ENCODE measurements around the gene NCK2.
"Not testable (repeated sequence)": the region's sequence is repeated elsewhere in the genome, so short reads cannot be mapped to it uniquely, and the experiment has no call there.

Gene NCK2

DNA sequence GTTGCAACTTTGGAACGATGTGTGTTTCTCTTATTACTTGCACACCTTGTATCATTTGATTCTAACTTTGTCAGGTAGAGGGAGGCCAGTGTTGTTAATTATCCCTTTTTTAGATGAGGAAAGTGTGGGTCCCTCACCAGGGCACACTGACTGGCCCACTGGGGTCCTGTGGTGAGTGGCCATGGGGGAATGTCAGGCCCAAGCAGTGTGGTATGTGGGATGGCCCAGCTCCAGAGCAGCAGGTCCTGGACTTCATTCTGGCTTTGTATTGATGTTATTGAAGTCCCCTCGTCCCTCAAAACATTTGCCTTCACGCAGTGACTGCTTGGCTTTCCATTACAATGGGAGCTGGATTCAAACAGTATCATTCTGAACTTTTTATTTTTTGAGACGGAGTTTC lies 11.7 kb downstream of the NCK2 start:
- DNase-seq (ENCODE audit: low spot score), result no peak

DNA sequence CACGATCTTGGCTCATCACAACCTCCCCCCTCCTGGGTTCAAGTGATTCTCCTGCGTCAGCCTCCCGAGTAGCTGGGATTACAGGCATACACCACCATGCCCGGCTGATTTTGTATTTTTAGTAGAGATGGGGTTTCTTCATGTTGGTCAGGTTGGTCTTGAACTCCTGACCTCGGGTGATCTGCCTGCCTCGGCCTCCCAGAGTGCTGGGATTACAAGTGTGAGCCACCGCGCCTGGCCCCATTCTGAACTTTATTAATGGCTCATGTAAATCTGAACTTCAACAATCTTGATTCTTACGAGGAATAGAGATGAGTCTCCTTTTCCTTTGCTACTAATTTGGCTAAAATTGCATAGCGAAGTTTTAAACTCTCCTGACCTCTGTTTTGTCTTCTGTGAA lies 12.2 kb downstream of the NCK2 start:
- DNase-seq (ENCODE audit: low spot score), result not testable (repeated sequence)

DNA sequence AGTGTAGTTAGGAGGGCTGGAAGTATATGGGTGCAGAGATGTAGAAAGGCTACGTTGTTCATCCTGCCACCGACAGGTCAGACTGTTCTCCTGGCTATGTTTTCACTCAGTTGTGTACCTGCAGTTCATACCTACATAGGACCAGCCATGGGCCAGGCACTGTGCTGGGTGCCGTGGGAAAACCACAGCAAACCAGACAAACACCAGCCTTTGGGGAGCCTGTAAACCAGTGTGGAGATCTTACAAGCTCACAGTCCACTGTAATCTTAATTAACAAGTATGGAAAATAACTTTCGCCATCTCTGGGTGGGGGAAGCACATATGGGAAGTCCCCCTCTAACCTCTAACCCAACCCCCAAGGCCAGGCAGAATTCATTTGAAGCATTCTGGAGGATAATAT lies 12.7 kb downstream of the NCK2 start:
- DNase-seq (ENCODE audit: low spot score), result no peak

DNA sequence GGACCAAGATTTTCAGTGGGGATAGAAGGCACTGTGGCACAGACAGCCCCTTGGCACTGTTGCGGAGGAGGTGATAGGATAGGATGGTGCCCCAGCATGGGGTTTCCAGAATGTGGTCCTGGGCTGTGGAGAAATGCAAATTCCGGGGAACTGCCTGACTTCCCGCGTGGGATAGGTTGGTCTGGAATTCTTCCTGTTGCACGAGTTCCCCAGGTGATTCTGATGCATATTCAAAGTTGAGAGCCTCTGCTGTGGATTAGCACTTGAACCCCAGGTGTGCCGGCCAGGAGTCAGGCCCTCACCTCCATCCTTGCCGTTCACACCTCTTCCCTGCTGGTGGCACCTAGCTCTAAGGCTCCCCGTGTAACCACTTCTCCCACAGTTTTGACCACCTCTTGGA lies 15.5 kb downstream of the NCK2 start:
- no peak for DNase-seq (ENCODE audit: low spot score)

DNA sequence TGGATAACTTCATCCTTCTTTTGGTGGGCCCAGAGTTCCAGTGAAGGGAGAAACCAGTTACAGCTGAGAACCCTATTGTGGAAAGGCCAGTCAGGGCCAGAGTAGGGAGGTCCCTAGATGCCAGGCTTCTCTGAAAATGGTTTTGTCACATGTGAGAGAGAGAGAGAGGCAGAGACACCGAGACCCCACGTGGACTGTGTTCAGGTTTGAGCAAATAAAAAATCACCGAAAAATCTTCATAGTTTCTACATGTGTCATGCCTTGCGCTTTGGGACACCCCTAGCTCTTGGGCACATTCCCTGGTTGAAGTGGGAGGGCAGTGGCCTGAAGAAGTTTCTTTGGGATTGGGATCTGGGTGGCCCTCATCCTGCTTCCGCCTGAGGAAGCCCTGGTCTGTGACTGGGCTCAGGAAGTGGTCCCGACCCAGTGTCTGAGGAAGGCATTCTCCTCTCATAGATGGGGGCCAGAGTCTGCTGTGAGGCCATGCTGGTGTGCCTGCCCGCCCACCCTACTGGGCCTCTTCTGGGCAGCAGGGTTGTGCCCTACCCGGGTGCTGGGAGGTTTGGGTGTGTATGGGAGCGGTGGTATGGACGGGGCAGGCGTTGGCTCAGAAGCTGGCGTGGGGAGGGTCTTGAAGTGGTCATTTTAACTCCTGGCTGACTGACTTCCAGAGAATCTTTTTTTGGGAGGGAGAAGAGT lies 16.1 kb downstream of the NCK2 start:
- DNase-seq (ENCODE audit: low spot score), result no peak

DNA sequence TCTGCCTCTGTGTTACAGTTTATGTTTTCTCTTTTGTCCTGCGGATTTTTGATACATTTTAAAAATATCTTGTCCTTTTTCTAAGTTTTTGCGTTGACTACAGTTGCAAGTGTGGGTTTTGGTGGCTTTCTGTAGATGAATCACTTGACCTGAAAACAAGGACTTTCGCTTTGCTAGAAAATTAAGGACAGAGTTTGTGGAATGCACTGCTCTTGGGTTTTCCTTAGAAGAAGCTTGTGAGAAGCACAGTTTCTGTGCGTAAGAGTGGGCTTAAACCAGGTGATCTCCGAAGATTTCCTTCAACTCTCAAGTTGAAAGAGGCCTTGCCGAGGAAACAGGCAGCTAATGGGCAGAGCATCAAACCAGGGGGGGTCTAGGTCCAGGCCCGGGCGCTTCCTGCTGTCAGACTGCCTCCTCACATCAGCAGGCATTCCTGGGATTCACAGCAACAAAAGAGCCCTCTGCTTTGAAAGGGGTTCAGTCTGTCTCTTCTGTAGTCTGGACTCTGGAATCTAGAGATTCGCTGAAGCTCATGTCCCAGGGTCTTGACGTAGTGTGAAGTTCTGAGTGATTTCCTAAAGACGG lies 17.3 kb downstream of the NCK2 start:
- no peak for DNase-seq (ENCODE audit: low spot score)

DNA sequence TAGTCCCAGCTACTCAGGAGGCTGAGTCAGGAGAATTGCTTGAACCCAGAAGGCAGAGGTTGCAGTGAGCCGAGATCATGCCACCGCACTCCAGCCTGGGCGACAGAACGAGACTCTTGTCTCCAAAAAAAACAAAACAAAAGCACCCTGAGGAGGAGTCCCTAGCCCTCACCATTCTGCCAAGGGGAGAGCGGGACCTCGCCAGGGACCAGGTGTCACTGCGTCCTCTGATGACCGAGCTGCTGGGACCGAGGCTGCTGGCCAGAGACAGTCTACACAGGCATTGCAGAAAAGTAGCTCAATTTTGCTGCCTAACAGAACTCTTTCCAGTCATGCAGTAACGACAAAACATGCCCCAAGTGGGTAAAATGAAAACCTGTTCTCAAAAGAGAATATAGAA lies 18.4 kb downstream of the NCK2 start:
- peak; percentile 76 for DNase-seq (ENCODE audit: low spot score)

DNA sequence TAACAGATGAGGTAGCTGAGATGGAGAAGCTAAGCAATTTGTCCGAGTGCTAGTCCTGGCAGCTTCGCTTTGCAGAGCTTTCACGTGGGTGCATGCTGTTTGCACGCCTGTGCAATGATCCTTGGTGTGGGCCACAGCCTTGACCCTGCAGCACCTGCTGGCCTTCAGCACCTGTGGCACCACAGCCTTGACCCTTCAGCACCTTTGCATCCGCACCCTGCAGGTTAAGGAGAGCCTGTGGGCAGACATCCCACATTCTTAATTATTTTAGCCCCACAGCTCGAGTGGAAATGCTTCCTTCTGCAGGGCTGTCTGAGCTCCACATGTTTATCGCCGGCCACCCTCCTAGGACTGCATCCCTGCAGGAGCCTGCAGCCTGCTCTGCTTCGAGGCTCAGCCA lies 19.3 kb downstream of the NCK2 start:
- no peak for DNase-seq (ENCODE audit: low spot score)

DNA sequence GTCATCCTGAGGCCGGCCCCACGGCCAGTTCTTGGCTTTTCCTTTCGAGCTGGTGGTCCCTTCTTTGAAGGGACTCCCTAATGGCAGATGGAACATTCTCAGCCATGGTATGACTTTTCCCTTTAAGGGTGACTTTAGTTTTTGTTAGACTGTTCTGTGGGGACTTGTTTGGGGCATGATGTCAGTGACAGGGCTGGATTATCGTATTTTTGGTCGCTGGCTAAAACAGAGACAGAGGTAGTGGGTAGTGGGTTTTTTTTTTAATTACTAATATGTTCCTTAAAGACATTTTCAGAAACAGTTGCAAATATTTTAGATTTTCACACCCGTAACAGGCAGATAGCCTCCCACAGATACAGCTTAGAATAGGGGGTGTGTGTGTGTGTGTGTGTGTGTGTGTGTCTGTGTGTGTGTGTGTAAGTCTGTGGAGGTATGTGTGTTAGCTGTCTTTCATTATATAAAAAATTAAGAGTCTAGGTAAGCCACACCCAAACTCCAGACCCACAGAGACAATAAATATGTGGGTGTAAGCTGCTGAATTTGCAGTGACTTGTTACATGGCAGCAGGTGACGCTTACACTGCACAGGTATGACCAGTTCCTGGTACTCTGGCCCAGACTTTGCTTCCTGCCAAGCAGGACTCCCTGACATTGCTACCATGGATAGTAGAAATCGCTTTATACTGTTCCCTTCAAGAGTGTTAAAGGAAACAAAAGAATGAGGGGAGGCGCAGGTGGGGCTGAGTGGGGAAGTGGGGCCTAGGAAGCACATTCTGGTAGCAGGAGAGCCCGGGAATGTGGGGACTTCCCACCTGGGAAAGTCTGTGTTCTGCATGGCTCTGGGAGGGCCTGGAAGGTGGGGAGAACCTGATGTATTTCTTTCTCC lies 20.9 kb downstream of the NCK2 start:
- no peak for DNase-seq (ENCODE audit: low spot score)

DNA sequence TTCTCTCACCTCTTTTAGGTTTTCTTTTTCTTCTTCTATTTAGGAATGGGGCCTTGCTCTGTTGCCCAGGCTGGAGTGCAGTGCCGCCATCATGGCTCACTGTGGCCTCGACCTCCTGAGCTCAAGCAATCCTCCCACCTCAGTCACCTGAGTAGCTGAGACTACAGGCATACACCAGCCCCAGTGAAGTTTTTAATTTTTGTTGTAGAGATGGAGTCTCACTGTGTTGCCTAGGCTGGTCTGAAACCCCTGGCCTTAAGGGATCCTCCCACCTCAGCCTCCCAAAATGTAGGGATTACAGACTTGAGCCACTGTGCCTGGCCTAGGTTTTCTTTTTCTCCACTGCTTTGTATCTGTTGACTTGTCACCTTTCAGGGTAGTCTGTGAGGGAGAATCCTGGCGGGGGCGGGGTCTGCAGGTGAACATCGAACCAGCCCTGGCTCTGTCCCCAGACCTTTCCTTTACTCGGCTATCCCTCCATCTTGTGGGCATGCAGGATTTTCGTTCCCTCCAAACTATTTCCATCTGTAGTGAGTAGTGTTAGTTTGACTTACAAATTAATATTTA lies 21.7 kb downstream of the NCK2 start:
- DNase-seq (ENCODE audit: low spot score), result no peak

DNA sequence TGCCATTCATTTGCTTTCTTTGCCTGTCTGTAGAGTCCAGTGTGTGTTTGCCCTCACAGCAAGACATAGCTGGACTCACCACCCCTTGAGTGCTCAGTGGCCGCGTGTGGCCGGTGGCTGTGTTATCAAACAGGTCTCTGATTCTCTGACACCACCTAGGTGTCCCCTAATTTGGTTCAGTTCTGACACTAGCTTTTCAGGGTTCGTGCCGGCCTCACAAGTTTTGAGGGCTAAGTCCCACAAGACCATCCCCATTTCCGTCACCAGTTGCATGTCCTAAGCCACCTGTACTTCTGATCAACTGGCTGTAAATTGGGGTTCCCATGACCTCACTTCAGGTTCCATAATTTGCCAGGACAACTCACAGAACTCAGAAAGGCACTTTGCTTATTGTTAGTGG lies 23.5 kb downstream of the NCK2 start:
- no peak for DNase-seq (ENCODE audit: low spot score)

DNA sequence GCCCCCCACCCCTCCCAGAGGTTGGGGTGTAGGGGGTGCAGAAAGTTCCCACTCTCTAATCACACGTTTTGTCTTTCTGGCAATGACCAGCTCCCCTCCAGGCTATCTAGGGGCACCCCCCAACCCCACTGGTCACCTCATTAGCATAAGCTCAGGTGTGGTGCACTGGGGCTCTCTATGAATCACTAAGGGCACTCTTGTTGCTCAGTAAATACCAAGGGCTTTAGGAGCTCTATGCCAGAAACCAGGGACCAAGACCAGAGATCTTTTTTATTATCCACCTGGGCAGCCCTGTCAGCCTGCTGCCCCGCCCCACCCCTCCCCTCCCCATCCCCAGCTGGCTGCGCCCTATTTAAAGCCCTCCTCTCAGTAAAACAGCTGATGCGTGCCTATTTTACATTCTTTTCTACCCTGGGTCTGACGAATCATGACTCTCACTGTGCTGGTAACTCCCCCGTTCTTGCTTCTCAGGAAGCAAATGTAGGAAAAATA lies 24.3 kb downstream of the NCK2 start:
- no peak for DNase-seq (ENCODE audit: low spot score)

DNA sequence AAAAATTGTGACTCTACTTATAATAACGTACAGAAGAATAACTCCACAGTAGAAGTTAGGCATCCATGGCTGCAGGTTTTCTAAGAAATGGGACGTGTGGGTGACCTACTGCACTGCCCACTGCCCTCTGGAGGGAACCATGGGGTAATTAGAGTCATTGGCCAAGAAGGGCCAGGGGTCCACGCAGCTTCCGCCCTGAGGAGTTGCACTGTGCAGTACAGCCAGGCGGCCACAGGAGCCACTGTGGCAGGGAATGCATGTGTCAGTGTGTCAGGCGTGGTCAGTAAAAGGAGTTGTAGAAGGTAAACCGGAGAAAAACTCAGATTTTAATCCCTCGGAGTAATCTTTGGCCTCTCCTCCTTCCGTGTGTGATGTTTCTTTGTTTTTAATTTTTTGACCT lies 24.8 kb downstream of the NCK2 start:
- DNase-seq (ENCODE audit: low spot score), result no peak

DNA sequence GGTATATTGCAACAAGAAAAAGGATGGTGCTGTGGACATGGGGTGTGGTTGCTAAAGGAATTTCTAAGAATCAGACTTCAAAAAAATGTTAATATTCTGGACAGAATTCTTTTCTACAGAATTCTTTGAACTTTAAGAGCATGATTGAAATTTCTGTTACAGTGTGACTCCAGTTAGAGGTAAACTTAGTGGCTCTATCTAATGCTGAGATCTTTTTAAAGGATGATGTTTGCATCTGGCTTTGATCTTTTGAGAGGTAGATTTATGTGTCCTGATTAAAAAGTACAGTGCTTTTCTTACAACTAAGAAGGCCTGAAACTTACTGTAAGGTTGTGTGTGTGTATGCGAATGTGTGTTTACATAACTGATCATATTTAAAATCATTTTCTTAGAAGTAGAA lies 25.4 kb downstream of the NCK2 start:
- no peak for DNase-seq (ENCODE audit: low spot score)

DNA sequence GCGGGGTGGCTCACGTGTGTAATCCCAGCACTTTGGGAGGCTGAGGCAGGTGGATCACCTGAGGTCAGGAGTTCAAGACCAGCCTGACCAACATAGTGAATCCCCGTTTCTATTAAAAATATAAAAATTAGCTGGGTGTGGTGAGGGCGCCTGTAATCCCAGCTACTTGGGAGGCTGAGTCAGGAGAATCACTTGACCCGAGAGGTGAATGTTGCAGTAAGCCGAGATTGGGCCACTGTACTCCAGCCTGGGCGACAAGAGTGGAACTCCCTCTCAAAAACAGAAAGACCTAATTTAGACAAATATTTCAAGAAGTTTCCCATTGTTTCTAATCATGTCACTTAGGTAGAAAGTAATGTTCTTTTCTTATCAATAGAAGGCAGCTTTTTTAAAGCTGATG lies 26.6 kb downstream of the NCK2 start:
- DNase-seq (ENCODE audit: low spot score), result not testable (repeated sequence)

DNA sequence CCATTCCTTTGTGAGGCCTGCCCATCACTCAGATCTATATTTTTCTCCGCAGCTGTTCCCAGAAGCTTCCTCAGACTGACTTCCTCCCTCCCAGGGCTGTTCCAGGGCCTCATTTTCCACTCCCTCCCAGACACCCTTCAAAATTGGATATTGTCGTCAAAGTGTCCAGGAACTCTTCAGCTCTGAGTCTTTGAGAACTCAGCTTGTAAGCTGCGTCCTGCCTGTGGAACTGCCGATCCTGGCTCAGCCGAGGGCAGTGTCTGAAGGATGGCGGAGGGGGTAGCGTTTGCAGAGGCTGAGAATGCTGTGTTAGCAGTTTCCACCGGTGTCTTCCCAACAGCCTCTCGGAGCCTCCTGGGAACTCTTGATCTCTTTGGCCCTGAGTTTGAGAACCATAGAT lies 27.1 kb downstream of the NCK2 start:
- DNase-seq (ENCODE audit: low spot score), result no peak

DNA sequence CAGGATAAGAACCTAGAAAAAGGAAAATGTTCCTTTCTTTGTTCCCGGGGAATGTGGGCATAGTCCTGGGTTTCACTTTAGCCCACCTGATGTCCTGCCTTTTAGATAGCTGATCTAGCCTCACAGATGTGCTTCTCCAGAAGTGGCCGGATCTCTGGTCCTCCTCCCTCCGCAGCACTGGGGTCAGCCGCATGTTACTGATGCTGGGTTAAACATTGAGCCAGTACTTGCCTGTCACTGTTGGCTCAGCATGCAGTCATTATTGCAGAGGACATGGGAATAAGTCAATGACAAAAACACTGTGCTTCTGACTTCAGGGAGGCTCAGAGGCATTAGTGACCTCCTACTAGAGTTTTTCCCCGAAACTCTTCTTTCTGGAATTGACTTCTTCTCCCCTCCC lies 27.6 kb downstream of the NCK2 start:
- no peak for DNase-seq (ENCODE audit: low spot score)

DNA sequence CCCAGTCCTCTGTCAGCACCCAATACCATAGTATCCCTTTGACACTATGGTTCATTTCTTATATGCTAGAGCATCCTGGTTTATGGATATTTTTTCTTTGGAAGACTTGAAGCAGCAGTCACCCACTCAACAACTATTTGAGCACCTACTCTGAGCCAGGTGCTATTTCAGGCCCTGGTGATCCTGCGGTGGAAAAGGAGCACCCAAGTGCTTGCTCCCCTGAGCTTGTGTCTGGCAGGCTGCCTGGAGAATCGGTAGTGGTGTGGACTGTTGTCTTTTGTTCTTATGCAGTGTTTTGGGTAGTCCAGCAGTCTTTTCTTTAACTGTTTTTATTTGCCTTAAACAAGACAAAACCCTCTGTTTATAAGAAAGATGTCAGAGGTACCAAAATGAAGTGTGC lies 28.9 kb downstream of the NCK2 start:
- no peak for DNase-seq (ENCODE audit: low spot score)

DNA sequence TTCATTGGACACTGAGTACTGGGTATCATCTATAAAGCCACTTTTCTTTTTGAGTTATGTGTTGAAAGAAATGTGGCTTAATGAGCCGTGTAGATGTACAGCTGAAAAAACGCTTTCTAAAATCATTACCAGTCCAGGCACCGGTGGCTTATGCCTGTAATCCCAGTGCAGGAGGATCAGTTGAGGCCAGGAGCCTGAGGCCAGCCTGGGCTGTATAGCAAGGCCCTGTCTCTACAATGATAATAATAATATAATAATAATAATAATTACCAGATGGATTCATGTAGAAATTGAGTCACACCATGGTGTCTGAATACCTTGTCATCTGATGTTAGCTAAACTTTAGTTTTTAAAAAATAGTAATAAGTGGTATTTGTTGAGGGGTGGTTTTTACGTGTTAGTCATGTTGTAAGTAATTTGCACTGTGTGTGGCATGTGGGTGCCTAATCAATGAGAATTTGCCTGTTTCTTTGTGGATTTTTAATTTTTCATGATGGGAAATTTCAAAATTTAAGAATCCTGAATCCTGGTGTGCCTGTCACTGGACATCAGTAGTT lies 30.1 kb downstream of the NCK2 start:
- no peak for DNase-seq (ENCODE audit: low spot score)

DNA sequence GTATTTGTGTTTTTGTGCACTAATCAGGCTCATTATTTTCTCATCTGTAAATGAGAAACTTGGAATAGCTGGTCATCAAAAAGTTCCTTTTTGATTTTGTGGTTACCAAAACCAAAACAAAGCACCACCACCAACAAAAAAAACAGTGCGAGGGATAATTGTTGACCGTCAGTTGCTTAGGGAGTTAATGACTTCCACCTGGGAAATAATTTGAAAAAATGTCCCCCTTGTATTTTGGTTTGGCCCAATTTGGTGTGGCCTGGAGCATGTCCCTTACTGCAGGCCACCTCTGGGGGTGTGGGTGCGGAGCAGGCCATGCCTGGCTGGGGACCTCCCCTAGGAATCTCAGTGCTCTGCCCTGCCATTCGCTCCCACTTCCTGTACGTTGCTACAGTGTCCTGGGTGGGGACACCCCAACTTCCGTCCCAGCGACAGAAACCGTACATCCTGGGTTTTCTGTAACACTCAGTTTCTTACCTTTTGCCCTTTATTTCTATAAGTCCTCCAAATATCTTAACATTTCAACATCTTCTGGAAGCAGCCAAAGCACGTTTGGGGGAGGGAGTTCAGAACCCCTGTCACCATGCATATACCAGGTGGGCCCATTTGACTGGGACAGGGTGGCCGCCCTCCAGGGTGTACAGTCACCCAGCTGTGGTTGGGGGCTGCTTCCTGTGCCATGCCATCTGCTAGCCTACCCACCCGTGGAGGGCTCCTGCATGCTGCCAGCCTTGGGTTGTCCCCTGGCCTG lies 31.3 kb downstream of the NCK2 start:
- DNase-seq (ENCODE audit: low spot score), result no peak

DNA sequence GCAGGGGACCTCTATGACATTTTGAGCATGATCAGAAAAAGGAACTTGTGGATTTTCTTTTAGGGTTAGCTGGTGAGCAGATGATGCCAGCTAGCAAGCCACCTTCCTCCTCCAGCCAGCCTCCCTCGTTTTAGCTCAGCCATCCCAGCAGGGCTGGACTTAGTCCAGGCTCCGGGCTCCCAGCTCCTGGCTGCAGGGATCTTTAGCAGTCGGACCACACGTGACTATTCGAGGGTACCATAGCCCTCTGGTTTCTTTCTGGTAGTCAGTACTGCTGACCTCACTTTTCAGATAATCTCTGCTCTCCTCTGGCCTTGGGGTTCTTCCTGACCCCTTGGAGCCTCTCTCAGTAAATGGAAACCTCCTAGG lies 31.8 kb downstream of the NCK2 start:
- peak; percentile 60 for DNase-seq (ENCODE audit: low spot score)

DNA sequence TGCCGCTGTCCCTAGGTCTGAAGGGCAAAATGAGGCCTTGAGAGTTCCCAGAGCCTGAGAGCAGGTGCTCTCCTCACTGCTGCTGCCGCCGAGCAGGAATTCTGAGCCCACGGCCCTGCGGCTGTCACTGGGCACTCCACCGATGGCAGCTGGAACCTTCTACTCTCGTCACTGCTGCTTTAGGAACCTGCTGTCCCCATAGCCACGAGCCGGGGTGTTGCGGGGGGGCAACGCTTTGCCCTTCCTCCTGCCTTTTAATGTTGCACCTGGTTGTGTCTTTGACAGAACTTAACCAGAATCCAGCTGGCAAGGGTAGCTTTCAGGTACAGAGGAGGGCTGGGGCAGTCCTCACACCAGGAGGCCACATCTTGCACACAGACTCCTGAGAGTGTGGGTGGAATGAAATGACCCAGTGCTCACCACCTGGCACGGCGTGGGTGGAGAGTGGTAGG lies 32.3 kb downstream of the NCK2 start:
- no peak for DNase-seq (ENCODE audit: low spot score)
